Neuron (in vitro differentiated cells): ENCODE results near the gene UGT1A9.
"Not testable (repeated sequence)": the region's sequence is repeated elsewhere in the genome, so short reads cannot be mapped to it uniquely, and the experiment has no call there.

Experiments
- H2AFZ ChIP-seq: one replicate; pipeline ENCODE4 v1.6.1; 2013; ENCODE audit warnings: low read depth, mild to moderate bottlenecking, inconsistent platforms, low read length, moderate library complexity
- H3K27me3 ChIP-seq: one replicate; pipeline ENCODE4 v1.6.1; 2013; ENCODE audit warnings: low read length; ENCODE audit not compliant: insufficient read depth
- H3K36me3 ChIP-seq: one replicate; pipeline ENCODE4 v1.6.1; 2013; ENCODE audit warnings: low read length; ENCODE audit not compliant: insufficient read depth
- H3K4me1 ChIP-seq: one replicate; pipeline ENCODE4 v1.6.1; 2013; ENCODE audit warnings: low read length; ENCODE audit not compliant: insufficient read depth
- H3K4me3 ChIP-seq: 2 replicates; pipeline ENCODE4 v1.5.1; 2013; ENCODE audit warnings: mild to moderate bottlenecking, low read length, moderate library complexity
- H3K9me3 ChIP-seq: one replicate; pipeline ENCODE4 v1.6.1; 2013; ENCODE audit warnings: low read length

Gene UGT1A9

GRCh38 chr2:233671290-233672161 lies at the start of gene UGT1A9:
TSS of gene UGT1A9 (plus strand) at chr2:233671898. CDS start at chr2:233671935, 37 bp downstream.
- H2AFZ ChIP-seq = no peak within 1 kb of the TSS
- H3K27me3 ChIP-seq = no peaks in the 10 kb centered on the region
- no peaks in the 10 kb centered on the region for H3K4me1 ChIP-seq
- H3K36me3 ChIP-seq = no peaks in the 10 kb centered on the region
- peaks cover 2% of the 10 kb centered on the region for H3K9me3 ChIP-seq
- no peak within 1 kb of the TSS for H3K4me3 ChIP-seq

GRCh38 chr2:233627331-233628025 lies 44.2 kb upstream of the UGT1A9 start:
- H3K36me3 ChIP-seq = no peaks in the 10 kb centered on the region
- no peak overlapping the region for H3K4me3 ChIP-seq
- no peaks in the 10 kb centered on the region for H3K9me3 ChIP-seq
- no peaks in the 10 kb centered on the region for H3K4me1 ChIP-seq
- no peaks in the 10 kb centered on the region for H3K27me3 ChIP-seq
- no peak overlapping the region for H2AFZ ChIP-seq

GRCh38 chr2:233636306-233636705 lies 35.4 kb upstream of the UGT1A9 start, which contains the start of gene UGT1A10:
TSS of gene UGT1A10 (plus strand) at chr2:233636448. CDS start at chr2:233636523, 75 bp downstream.
- H3K27me3 ChIP-seq, H3K4me3 ChIP-seq, H3K9me3 ChIP-seq, H2AFZ ChIP-seq, H3K36me3 ChIP-seq, H3K4me1 ChIP-seq: not testable (repeated sequence)

GRCh38 chr2:233638836-233639235 lies 32.9 kb upstream of the UGT1A9 start:
- Histone ChIP-seq H3K9me3 (no peaks in the 10 kb centered on the region), H2AFZ (no peak overlapping the region), H3K36me3 (no peaks in the 10 kb centered on the region), H3K27me3 (no peaks in the 10 kb centered on the region), H3K4me1 (no peaks in the 10 kb centered on the region), H3K4me3 (no peak overlapping the region)

GRCh38 chr2:233639860-233640259 lies 31.8 kb upstream of the UGT1A9 start:
- no peaks in the 10 kb centered on the region for H3K9me3 ChIP-seq
- no peaks in the 10 kb centered on the region for H3K36me3 ChIP-seq
- H3K27me3 ChIP-seq = no peaks in the 10 kb centered on the region
- H3K4me1 ChIP-seq = no peaks in the 10 kb centered on the region
- H2AFZ ChIP-seq = no peak overlapping the region
- no peak overlapping the region for H3K4me3 ChIP-seq

- H2AFZ ChIP-seq = no peak overlapping the region
- no peaks in the 10 kb centered on the region for H3K4me1 ChIP-seq
- no peaks in the 10 kb centered on the region for H3K36me3 ChIP-seq
- peaks cover 2% of the 10 kb centered on the region for H3K9me3 ChIP-seq
- no peak overlapping the region for H3K4me3 ChIP-seq
- H3K27me3 ChIP-seq = no peaks in the 10 kb centered on the region
Observed at GRCh38 chr2:233643128-233643527, 28.6 kb upstream of the UGT1A9 start.

GRCh38 chr2:233646033-233646432 lies 25.7 kb upstream of the UGT1A9 start:
- not testable (repeated sequence) for H2AFZ ChIP-seq, H3K4me1 ChIP-seq, H3K9me3 ChIP-seq, H3K27me3 ChIP-seq, H3K4me3 ChIP-seq, H3K36me3 ChIP-seq

- Histone ChIP-seq H3K27me3 (no peaks in the 10 kb centered on the region), H3K4me3 (no peak overlapping the region), H3K9me3 (peaks cover under 1% of the 10 kb centered on the region), H2AFZ (no peak overlapping the region), H3K36me3 (no peaks in the 10 kb centered on the region), H3K4me1 (no peaks in the 10 kb centered on the region)
Observed at GRCh38 chr2:233650981-233651380, 20.7 kb upstream of the UGT1A9 start.

GRCh38 chr2:233651430-233651829 lies 20.3 kb upstream of the UGT1A9 start:
- Histone ChIP-seq H3K4me1 (no peaks in the 10 kb centered on the region), H3K9me3 (no peaks in the 10 kb centered on the region), H3K36me3 (no peaks in the 10 kb centered on the region)

GRCh38 chr2:233654501-233654900 lies 17.2 kb upstream of the UGT1A9 start:
- no peaks in the 10 kb centered on the region for H3K9me3 ChIP-seq
- H2AFZ ChIP-seq = no peak overlapping the region
- H3K4me1 ChIP-seq = no peaks in the 10 kb centered on the region
- no peaks in the 10 kb centered on the region for H3K36me3 ChIP-seq
- H3K4me3 ChIP-seq = no peak overlapping the region
- H3K27me3 ChIP-seq = no peaks in the 10 kb centered on the region

More at GRCh38 chr2:233651430-233651829, 20.3 kb upstream of the UGT1A9 start:
- no peaks in the 10 kb centered on the region for H3K27me3 ChIP-seq
- H2AFZ ChIP-seq = no peak overlapping the region
- no peak overlapping the region for H3K4me3 ChIP-seq

GRCh38 chr2:233655043-233655442 lies 16.7 kb upstream of the UGT1A9 start:
- no peaks in the 10 kb centered on the region for H3K36me3 ChIP-seq
- H3K4me3 ChIP-seq = no peak overlapping the region
- no peaks in the 10 kb centered on the region for H3K9me3 ChIP-seq
- H2AFZ ChIP-seq = no peak overlapping the region
- no peaks in the 10 kb centered on the region for H3K27me3 ChIP-seq
- H3K4me1 ChIP-seq = no peaks in the 10 kb centered on the region

GRCh38 chr2:233655943-233656342 lies 15.8 kb upstream of the UGT1A9 start:
- H3K4me1 ChIP-seq, H3K36me3 ChIP-seq, H3K9me3 ChIP-seq, H2AFZ ChIP-seq, H3K4me3 ChIP-seq, H3K27me3 ChIP-seq: not testable (repeated sequence)

- no peaks in the 10 kb centered on the region for H3K9me3 ChIP-seq
- no peak overlapping the region for H3K4me3 ChIP-seq
- no peaks in the 10 kb centered on the region for H3K4me1 ChIP-seq
- no peaks in the 10 kb centered on the region for H3K36me3 ChIP-seq
- H3K27me3 ChIP-seq = no peaks in the 10 kb centered on the region
- no peak overlapping the region for H2AFZ ChIP-seq
Observed at GRCh38 chr2:233656443-233656842, 15.3 kb upstream of the UGT1A9 start.
